Body of pancreas (tissue), 4 donors: ENCODE measurements around the gene SLC22A23.

ENCODE experiments used
- CTCF ChIP-seq, 7 experiments: fragments of 450-650 bp in 4 of 7; fragments of 200-600 bp in 3 of 7; sonication (generic) in 3 of 7; IDR thresholded peaks; one replicate each; pipeline ENCODE4 v1.5.1; 2016 to 2019; ENCODE audit warnings: antibody characterized with exemption in 7 of 7
- POLR2A ChIP-seq, 3 donors: fragments of 450-650 bp; IDR thresholded peaks; one replicate each; pipeline ENCODE4 v1.6.1; 2016; ENCODE audit warnings: antibody characterized with exemption in 3 of 3, mild to moderate bottlenecking in 2 of 3

- TF ChIP-seq CTCF (IDR thresholded peaks at IDR 0.05) (no peak), POLR2A (IDR thresholded peaks at IDR 0.05) (no peak)
Observed at GRCh38 chr6:3468585-3468984, 11.7 kb upstream of the SLC22A23 start.
